IPS-NIHi11 (cell line): ENCODE results near the gene OR52I1.

Experiments
- DNase-seq: peaks from one replicate; pipeline ENCODE4 v3.0.0; 2012; ENCODE audit warnings: mixed read lengths, low spot score

The OR52I1 gene, protein sequence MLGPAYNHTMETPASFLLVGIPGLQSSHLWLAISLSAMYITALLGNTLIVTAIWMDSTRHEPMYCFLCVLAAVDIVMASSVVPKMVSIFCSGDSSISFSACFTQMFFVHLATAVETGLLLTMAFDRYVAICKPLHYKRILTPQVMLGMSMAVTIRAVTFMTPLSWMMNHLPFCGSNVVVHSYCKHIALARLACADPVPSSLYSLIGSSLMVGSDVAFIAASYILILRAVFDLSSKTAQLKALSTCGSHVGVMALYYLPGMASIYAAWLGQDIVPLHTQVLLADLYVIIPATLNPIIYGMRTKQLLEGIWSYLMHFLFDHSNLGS

DNA sequence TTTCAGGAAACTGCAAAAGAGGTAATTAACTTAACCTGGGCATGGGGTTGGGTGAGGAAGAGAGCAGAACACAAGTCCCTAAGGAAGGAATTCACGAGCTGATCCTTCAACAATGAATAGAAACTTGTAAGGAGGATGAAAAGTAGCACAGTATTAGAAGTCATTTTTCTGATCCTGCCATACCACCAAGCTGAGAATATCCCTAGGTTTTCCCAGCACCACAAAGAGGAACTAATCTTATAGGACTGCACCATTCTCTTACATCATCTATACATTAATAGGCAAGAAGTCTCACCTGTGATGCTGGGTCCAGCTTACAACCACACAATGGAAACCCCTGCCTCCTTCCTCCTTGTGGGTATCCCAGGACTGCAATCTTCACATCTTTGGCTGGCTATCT is at the start of gene OR52I1:
Gene OR52I1, plus strand, starts transcription at position 301 of the 400 bp plus-strand sequence. Its CDS starts 0 bp downstream, at position 301.
- no peak for DNase-seq

DNA sequence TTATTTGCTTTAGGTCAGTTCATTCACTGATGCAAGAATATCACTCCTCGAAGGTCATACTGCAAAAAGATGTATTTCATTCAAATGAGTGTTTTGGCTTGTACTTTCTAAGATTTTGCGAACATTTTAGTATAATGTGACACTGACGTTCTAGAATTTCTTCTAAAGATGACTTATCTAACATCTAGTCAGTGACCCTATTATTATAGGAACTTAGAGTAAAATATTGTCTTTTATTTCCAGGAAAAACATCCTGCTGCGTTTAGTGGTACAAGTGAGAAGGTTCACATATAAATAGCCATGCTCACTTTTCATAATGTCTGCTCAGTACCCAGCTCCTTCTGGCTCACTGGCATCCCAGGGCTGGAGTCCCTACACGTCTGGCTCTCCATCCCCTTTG is 48.9 kb upstream of the OR52I1 start, which contains the start of gene OR52M1:
Gene OR52M1, plus strand, starts transcription at position 301 of the 400 bp plus-strand sequence. Its CDS starts 0 bp downstream, at position 301.
- no peak for DNase-seq

DNA sequence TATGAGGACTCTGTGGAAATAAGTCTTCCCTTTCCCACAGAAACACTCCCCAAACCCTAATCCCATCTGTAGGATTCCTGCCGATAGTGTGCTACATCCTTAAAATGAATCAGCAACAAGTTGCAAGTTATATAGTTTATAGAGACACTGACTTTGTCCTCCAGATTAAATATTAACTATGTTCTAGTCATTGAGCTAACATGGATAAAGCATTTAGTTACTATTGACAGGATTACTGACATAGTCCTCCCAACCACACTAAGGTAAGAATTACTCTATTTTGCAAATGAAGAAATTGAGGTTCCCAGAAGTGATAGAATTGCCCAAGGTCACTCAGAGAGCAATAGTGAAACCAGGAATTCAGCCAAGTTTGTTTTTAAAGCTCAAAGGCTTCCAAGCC is 47.0 kb upstream of the OR52I1 start:
- no peak for DNase-seq

DNA sequence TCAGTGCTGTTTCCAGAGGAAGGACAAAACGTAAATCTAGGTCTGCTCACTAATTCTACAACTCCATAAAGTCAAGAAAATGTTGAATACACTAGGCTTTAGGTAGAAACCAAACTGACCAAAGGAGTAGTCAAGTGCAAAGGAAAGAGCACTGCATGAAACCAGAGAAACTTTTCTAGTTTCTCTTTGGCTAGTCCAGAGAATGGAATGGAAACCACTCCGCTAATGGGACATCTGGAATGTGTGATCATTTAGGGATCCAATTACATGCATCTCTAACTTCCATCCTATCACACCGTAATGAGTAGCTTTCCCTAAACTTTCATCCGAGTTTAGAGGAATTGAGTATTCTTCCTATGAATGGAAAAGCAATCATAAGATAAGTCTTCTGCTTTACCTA is 46.4 kb upstream of the OR52I1 start:
- no peak for DNase-seq

- DNase-seq: peak; percentile 43
Observed at GRCh38 chr11:4551346-4551979, 42.4 kb upstream of the OR52I1 start.

DNA sequence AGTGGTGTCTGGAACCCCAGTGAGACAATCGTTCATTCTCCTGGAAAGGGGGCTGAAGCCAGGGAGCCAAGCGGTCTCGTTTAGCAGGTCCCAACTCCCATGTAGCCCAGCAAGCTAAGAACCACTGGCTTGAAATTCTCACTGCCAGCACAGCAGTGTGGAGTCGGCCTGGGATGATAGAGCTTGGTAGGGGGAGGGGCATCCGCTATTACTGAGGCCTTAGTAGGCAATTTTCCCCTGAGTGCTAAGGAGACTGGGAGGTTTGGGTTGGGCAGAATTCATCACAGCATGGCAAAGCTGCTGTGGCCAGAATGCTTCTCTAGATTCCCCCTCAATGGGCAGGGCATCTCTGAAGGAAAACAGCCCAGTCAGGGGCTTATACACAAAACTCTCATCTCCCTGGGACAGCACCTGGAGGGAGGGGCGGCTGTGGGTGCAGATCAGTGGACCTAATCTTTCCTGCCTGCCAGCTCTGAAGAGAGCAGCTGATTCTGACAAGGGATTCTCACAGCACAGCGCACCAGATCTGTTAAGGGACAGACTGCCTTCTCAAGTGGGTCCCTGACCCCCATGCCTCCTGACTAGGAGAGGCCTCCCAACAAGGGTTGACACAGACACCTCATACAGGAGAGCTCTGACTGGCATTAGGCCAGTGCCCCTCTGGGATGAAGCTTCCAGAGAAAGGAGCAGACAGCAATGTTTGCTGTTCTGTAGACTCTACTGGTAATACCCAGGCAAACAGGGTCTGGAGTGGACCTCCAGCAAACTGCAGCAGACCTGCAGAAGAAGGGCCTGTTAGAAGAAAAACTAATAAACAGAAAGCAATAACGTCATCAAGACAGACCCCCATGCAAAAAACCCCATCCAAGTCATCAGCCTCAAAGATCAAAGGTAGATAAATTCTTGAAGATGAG is 34.1 kb upstream of the OR52I1 start:
- no peak for DNase-seq

DNA sequence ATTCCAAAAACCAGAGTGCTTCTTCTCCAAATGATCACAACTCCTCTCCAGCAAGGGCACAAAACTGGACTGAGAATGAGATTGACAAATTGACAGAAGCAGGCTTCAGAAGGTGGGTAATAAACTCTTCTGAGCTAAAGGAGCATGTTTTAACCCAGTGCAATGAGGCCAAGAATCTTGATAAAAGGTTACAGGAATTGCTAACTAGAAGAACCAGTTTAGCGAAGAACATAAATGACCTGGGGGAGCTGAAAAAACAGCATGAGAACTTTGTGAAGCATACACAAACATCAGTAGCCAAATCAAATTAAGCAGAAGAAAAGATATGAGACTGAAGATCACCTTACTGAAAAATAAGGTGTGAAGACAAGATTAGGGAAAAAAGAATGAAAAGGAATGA is 33.4 kb upstream of the OR52I1 start:
- DNase-seq: no peak

DNA sequence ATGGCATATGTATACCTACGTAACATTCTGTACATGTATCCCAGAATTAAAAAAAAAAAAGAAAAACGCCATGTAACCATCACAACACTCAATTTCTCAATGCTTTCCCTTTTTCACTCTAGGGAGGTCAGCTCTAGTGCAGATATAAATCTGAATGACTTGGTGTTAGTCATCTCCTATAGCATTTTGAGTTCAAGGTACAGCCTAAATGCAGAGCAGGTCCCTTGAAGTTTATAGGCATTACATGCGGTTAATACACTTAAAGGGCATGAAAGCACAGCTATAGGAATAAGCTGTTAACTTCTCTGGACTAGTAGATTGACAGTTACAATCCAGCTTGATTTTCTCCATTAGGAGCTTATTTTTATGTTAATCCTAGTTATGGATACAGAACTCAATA is 28.5 kb upstream of the OR52I1 start:
- DNase-seq: no peak

DNA sequence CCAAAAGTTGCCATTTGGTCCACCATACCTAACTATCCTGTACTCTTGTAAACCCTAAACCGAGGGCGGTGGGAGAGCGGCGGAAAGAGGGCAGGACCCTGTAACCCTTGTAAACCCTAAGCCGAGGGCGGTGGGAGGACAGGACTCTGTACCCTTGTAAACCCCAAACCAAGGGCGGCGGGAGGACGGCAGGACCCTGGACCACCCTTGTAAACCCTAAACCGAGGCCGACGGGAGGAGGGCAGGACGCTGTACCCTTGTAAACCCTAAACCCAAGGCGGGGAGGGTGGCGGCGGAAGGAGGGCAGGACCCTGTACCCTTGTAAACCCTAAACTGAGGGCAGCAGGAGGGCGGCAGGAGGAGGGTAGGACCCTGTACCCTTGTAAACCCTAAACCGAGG is 24.8 kb upstream of the OR52I1 start:
- DNase-seq: no peak

DNA sequence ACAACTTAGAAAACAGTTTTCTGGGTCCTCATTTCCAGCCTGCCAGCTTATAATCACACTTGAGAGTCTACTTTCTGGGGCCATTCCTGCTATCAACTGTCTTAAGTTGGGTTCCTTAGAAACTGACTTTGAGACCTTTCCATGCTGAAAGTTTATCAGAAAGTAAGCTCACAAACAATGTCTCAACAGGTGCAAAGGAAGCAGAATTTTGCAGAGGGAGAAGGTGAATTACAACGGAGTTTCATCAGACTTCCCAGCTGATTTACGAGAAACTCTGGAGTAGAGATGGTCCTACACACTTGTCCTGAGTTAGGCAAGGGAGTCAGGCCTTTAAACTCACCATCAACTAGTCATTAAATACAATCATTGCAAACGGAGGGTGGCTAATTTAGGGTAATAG is 17.0 kb upstream of the OR52I1 start:
- DNase-seq: no peak

DNA sequence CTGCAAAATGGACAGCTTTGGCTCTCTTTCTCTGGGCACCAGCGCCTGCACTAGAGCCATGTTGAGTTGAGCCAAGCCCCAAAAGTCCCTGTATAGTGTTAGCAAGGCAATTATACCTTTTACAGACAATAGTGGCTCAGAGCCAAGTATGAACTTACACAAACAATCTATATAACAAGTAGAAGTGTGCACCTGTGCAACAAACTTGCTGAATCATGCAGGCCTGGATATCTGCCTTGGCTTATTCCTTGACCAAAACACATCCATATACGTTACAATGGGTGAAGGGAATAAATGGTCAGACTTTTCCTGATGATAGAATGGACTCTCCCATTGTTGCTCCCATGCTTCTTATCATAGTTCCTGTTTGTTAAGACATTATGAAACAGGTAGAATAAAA is 16.1 kb upstream of the OR52I1 start:
- no peak for DNase-seq

- DNase-seq: no peak
Observed at GRCh38 chr11:4578624-4579023, 15.2 kb upstream of the OR52I1 start.

DNA sequence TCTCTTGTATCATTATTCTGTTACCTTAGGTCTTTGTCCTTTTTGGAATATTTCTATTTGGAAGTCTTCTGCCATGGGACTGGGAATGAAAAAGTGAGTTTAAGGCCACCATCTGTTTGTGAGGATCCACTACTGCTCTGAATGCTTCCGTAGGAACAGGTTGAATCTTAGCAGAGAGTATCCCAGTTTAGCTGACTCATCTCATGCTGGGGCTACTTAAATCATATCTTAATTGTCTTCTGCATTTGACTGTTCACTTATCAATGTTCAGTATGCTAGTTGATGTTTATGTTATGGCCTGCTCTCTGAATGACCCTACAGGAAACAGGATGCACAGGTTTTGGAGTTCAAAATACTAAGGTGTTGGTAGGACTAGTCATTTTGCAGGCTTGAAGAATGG is 13.7 kb upstream of the OR52I1 start:
- DNase-seq: no peak

- DNase-seq: no peak
Observed at GRCh38 chr11:4581443-4581842, 12.4 kb upstream of the OR52I1 start, which contains the start of gene OR52I2. TSS of gene OR52I2 (plus strand) at chr11:4581743.

GRCh38 chr11:4589017-4589416 is 4.8 kb upstream of the OR52I1 start:
- DNase-seq: no peak

DNA sequence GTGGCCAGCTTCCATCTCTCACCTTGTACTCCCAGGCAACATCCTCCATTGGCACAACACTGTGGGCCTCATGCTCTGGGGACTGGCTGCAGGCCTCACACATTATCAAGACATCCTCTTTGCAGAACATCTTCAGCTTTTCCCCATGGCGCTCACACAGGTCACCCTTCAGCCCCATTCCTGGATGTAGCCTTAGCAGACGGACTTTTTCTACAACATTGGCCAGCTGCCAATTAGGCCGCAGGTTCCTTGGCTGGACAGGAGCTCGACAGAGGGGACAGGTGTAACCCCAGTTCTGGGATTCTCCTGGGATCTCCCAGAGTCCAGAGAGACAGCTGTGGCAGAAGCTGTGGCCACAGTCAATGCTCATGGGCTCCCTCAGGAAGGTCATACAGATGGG is 11.2 kb downstream of the OR52I1 start:
- DNase-seq: no peak

GRCh38 chr11:4606231-4607015 is 12.6 kb downstream of the OR52I1 start:
- DNase-seq: no peak

DNA sequence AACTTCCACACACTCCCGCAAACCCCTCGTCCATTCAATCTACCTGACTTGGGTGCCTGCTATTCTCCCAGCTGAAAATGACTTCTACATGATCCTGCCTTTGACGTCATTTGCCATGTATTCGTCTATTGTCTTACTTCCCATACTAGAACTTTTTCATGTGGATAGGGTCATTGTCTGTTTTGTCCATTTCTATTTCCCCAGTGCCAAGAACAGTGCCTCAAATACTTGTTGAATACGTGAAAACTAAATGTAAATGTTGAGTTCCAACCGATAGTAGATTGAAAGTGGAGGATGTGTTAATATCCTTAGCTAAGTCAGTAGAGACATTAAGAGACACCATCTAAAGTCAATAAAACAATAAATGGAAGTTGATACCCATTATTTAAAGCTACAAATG is 13.3 kb downstream of the OR52I1 start:
- no peak for DNase-seq

DNA sequence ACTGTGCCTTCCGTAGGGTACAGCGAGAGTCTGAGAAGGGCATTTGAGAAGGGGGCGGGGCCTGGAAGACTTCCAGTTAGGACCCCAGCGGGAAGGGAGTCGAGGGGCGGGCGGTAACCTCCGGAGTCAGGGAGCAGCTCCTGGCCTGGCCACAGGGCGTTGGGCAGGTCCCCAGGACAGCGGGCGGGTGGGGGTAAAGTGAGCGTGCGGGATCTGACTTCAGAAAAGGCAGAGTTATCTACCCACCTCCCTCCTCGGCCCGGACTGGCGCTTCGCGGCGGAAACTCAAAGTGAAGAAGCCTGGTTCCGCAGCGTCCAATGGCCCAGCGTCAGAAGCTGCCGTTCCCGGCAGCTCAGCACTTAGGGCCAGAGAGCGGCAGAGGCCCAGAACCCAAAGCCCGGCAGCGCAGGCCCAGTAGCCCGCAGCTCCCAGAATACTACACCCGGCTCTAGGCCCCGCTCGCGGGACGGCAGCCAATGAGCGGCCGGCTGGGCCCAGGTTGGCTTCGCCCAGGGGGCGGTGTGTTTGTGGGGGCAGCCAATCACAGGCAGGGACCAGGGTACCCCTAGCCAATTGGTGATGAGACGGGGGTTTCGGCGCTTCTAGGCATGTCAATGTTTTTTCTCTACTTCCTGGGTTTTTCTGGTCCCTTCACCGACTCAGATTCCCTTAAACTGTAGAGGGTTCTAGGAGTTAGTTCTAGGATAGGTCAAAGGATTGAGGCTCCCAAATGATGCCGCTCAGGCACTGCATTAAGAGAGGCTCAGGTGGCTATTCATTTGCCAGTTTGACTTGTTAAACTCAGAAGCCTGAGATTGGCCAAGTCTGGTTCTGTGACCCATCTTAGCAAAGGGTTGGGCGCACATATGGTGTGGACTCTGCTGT is 14.2 kb downstream of the OR52I1 start, which contains the start of gene TRIM68:
Gene TRIM68, minus strand, starts transcription at position 451 of the 886 bp plus-strand sequence. CDS start 2,727 bp downstream, outside the sequence.
- DNase-seq: peak; percentile 97

GRCh38 chr11:4610258-4610935 is 16.6 kb downstream of the OR52I1 start:
- DNase-seq: no peak
